ENCODE data around the gene GRM8.

DNA sequence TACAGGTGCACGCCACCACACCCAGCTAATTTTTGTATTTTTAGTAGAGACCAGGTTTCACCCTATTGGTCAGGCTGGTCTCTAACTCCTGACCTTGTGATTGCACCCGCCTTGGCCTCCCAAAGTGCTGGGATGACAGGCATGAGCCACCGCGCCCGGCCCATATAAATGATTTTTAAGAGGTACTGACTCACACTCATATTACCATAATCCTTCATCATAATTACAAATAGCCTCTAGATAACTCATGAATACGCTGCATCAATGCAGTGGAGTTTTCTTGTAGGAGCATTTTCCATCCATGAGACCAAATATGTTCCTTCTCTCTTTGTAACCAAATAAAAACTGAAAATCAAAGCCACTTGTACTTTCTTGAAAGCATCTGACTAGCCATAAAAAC, 193.3 kb downstream of the GRM8 start:
- TF ChIP-seq POLR2AphosphoS5 (IDR thresholded peaks at IDR 0.05) (no peak), TAF1 (IDR thresholded peaks at IDR 0.05; ENCODE audit: low read depth) (no peak)
- TF ChIP-seq, protein P1, sequence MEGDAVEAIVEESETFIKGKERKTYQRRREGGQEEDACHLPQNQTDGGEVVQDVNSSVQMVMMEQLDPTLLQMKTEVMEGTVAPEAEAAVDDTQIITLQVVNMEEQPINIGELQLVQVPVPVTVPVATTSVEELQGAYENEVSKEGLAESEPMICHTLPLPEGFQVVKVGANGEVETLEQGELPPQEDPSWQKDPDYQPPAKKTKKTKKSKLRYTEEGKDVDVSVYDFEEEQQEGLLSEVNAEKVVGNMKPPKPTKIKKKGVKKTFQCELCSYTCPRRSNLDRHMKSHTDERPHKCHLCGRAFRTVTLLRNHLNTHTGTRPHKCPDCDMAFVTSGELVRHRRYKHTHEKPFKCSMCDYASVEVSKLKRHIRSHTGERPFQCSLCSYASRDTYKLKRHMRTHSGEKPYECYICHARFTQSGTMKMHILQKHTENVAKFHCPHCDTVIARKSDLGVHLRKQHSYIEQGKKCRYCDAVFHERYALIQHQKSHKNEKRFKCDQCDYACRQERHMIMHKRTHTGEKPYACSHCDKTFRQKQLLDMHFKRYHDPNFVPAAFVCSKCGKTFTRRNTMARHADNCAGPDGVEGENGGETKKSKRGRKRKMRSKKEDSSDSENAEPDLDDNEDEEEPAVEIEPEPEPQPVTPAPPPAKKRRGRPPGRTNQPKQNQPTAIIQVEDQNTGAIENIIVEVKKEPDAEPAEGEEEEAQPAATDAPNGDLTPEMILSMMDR (IDR thresholded peaks at IDR 0.05; ENCODE audit: poor library complexity, severe bottlenecking): no peak

Measured in neural cell (in vitro differentiated cells).